Measurements from ENCODE around the gene AJAP1. TPM values are rescaled to one million over a fixed set of nuclear protein-coding genes. Genes with fewer than 3 reads are reported as not detected.

AJAP1 gene
- total and polyA plus RNA-seq, 2 experiments from 2014 or later = 0.13 to 0.64 TPM

DNA sequence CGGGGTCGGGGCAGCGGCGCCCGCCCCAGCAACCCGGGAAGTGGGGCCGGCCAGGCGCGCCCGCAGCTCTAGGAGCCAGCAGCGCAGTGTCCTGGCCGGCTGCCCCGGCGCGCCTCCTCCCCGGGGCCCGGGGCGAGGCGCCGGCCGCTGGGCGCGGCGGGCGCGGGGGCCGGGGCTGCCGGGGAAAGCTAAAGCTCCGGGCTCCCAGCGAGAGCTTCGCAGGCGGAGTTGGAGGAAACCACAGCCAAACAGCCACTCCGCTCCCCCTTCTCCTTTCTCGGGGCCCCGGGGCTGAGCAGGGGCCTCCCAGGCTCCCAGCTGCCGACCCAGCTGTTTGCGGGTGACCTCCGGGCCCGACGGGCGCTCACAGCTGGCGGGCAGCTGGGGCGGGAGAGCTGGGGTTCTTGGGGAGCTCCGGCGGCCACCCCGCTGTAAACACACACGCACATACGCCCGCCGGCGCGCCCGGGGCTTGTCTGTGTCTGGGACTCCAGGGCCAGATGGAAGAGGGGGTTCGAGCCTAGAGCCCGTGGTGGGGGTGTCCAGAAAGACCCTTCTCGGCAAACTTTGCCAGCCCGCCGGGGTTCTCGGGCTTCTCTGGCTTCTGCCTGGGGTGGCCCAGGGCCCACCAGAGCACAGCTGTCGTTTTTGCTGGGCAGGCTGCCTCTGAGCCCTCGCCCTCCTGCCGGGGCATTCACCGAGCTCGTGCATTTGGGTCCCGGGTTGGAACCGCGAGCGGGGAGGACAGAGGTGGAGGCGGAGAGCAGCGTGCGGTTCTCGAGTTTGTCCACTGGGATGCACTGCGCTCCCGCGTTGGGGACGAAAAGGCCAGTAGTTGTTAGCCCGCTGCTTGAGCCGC lies 1.5 kb downstream of the AJAP1 start:
- TF ChIP-seq, protein P1, sequence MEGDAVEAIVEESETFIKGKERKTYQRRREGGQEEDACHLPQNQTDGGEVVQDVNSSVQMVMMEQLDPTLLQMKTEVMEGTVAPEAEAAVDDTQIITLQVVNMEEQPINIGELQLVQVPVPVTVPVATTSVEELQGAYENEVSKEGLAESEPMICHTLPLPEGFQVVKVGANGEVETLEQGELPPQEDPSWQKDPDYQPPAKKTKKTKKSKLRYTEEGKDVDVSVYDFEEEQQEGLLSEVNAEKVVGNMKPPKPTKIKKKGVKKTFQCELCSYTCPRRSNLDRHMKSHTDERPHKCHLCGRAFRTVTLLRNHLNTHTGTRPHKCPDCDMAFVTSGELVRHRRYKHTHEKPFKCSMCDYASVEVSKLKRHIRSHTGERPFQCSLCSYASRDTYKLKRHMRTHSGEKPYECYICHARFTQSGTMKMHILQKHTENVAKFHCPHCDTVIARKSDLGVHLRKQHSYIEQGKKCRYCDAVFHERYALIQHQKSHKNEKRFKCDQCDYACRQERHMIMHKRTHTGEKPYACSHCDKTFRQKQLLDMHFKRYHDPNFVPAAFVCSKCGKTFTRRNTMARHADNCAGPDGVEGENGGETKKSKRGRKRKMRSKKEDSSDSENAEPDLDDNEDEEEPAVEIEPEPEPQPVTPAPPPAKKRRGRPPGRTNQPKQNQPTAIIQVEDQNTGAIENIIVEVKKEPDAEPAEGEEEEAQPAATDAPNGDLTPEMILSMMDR (IDR thresholded peaks at IDR 0.05; ENCODE audit: poor library complexity) = peak; percentile 78
- TF ChIP-seq EZH2phosphoT487 (IDR thresholded peaks at IDR 0.05; ENCODE audit: low read depth, severe bottlenecking, unreplicated experiment) = peak; percentile 76
- TF ChIP-seq EZH2 (IDR thresholded peaks at IDR 0.05; ENCODE audit: borderline replicate concordance) = peak; percentile 63
- Histone ChIP-seq H3K27ac (no peak overlapping the region), H3K36me3 (replicated peaks; ENCODE audit: insufficient read depth, low read depth) (no peaks in the 10 kb centered on the region), H3K79me2 (no peaks in the 10 kb centered on the region), H3K9me2 (replicated peaks; ENCODE audit: insufficient read depth) (no peaks in the 10 kb centered on the region), H3K4me2 (peak overlapping the region; percentile 80), H3K4me1 (ENCODE audit: insufficient read depth) (peaks cover 5% of the 10 kb centered on the region), H3K4me3 (no peak overlapping the region), H3K27me3 (peaks cover 82% of the 10 kb centered on the region), H2AFZ (no peak overlapping the region), H4K20me1 (ENCODE audit: insufficient read depth, poor library complexity, severe bottlenecking) (no peaks in the 10 kb centered on the region), H3K9me3 (ENCODE audit: low read depth) (no peaks in the 10 kb centered on the region)
- peak; percentile 76 for DNase-seq (ENCODE audit: low spot score)
- WGBS (ENCODE audit: low lambda C conversion rate, missing lambda C conversion rate) = 3% methylated on average over 63 of the region's 78 CpGs

DNA sequence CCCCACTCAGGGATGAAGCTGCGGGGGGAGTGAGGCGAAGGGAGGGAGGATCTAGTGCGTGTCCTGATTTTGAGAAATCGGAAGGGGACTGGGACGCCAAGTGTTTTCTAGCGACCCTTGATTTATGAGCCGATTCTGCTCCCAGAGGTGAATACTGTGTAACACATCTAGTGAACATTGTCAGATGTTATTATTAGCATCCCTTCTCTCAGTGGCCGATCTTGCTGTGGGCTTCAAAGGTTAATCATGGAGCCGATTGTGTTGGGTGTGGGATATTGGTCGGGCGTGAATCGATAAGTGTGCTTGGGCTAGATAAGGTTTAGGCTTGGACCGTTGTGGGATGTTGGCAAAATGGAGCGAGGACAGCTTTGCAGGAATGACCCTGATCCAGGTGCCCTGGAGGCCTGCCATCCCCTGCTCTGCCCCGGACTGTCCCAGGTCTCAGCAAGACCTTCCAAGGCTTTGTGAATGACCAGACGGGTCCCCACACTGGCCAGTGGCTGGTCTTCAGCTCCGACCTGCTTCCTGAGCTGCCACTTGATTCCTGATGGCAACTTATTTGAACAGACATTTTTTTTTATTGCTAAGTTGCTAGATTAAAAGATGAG lies 2.2 kb downstream of the AJAP1 start:
- Histone ChIP-seq H3K9me2 (replicated peaks; ENCODE audit: insufficient read depth) (no peaks in the 10 kb centered on the region), H3K27ac (no peak overlapping the region), H2AFZ (no peak overlapping the region), H3K4me3 (no peak overlapping the region), H3K9me3 (ENCODE audit: low read depth) (no peaks in the 10 kb centered on the region), H4K20me1 (ENCODE audit: insufficient read depth, poor library complexity, severe bottlenecking) (no peaks in the 10 kb centered on the region), H3K79me2 (no peaks in the 10 kb centered on the region), H3K36me3 (replicated peaks; ENCODE audit: insufficient read depth, low read depth) (no peaks in the 10 kb centered on the region), H3K27me3 (peaks cover 81% of the 10 kb centered on the region), H3K4me1 (ENCODE audit: insufficient read depth) (peaks cover 5% of the 10 kb centered on the region), H3K4me2 (peak overlapping the region; percentile 72)
- 17% methylated on average over 17 of the region's 17 CpGs for WGBS (ENCODE audit: low lambda C conversion rate, missing lambda C conversion rate)
- DNase-seq (ENCODE audit: low spot score) = no peak
- TF ChIP-seq EZH2phosphoT487 (IDR thresholded peaks at IDR 0.05; ENCODE audit: low read depth, severe bottlenecking, unreplicated experiment) (no peak), EZH2 (IDR thresholded peaks at IDR 0.05; ENCODE audit: borderline replicate concordance) (peak; percentile 14)
- TF ChIP-seq, protein P1 (IDR thresholded peaks at IDR 0.05; ENCODE audit: poor library complexity) = no peak

DNA sequence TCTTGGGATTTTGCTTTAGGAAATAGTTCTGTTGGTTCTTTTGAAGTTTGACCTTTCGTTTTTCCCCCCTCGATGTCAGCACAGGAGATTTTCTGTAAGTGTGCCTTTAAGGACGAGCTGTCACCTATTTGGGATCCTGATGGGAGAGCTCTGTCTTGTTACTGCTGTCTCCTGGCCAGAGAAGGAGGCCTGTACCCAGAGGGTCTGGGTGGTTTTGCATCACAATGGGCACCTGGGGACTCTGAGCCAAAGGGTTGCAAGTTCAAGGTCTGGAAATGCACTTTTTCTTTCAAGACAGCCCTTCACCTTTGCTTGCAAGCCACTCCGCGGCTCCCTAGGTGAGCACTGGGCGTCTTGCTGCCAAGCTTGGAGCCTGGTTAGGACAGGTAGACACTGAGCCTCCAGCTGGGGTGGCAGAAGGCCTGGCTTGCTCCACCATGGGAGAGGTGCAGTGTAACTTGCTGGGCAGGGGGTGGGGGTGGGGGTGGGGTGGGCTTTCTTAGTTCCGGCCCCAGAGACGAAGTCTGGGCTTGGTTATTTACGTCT lies 2.9 kb downstream of the AJAP1 start:
- no peak overlapping the region for H3K4me2 ChIP-seq
- H2AFZ ChIP-seq = no peak overlapping the region
- no peaks in the 10 kb centered on the region for H4K20me1 ChIP-seq (ENCODE audit: insufficient read depth, poor library complexity, severe bottlenecking)
- no peak overlapping the region for H3K4me3 ChIP-seq
- H3K79me2 ChIP-seq = no peaks in the 10 kb centered on the region
- H3K4me1 ChIP-seq (ENCODE audit: insufficient read depth) = peaks cover 5% of the 10 kb centered on the region
- peaks cover 76% of the 10 kb centered on the region for H3K27me3 ChIP-seq
- DNase-seq (ENCODE audit: low spot score) = no peak
- H3K27ac ChIP-seq = no peak overlapping the region
- no peaks in the 10 kb centered on the region for H3K36me3 ChIP-seq (replicated peaks; ENCODE audit: insufficient read depth, low read depth)
- H3K9me3 ChIP-seq (ENCODE audit: low read depth) = no peaks in the 10 kb centered on the region
- H3K9me2 ChIP-seq (replicated peaks; ENCODE audit: insufficient read depth) = no peaks in the 10 kb centered on the region
- TF ChIP-seq EZH2 (IDR thresholded peaks at IDR 0.05; ENCODE audit: borderline replicate concordance) = no peak
- TF ChIP-seq, protein P1 (IDR thresholded peaks at IDR 0.05; ENCODE audit: poor library complexity) = no peak
- TF ChIP-seq EZH2phosphoT487 (IDR thresholded peaks at IDR 0.05; ENCODE audit: low read depth, severe bottlenecking, unreplicated experiment) = no peak
- WGBS (ENCODE audit: low lambda C conversion rate, missing lambda C conversion rate) = 31% methylated on average over 7 of the region's 9 CpGs
